ENCODE data around the gene MYOM1.

- TF ChIP-seq YY1 (IDR thresholded peaks at IDR 0.05; ENCODE audit: insufficient read depth, insufficient read length), result no peak
- TF ChIP-seq SUZ12 (IDR thresholded peaks at IDR 0.05; ENCODE audit: extremely low read depth, insufficient read depth, insufficient read length), result no peak
- TF ChIP-seq ZNF274 (IDR thresholded peaks at IDR 0.05; ENCODE audit: low read depth, low read length), result no peak
Measured at GRCh38 chr18:3025544-3025943, 194.2 kb downstream of the MYOM1 start.
